Common myeloid progenitor, CD34-positive (primary cell): ENCODE data around the gene PCDH9.

Experiments
- CTCF ChIA-PET: fragments of 350-600 bp; sonication (Branson Sonifier 250); formaldehyde crosslinking; loops from one replicate; lab custom pipeline; 2021; ENCODE audit warnings: antibody characterized with exemption; lab: Charles Lee
- POLR2A ChIA-PET: fragments of 350-600 bp; sonication (Branson Sonifier 250); formaldehyde crosslinking; loops from one replicate; lab custom pipeline; 2021; ENCODE audit warnings: antibody characterized with exemption; lab: Charles Lee
- DNase-seq, 3 donors: peaks; one replicate each; pipeline versions ENCODE4 v3.0.0 to v3.0.0-alpha.2; 2013
- H3K27ac ChIP-seq, 2 experiments: 1 replicate in 1 of 2; 2 replicates in 1 of 2; pipeline ENCODE4 v1.7.0; 2013; ENCODE audit warnings: inconsistent platforms in 2 of 2, low read length in 2 of 2, mild to moderate bottlenecking in 2 of 2, low read depth in 1 of 2, moderate library complexity in 1 of 2; ENCODE audit not compliant: severe bottlenecking in 2 of 2, insufficient read depth in 1 of 2, poor library complexity in 1 of 2
- H3K27me3 ChIP-seq, 5 experiments: replicated peaks in 2 of 5; 1 replicate in 3 of 5; 2 replicates in 2 of 5; pipeline versions ENCODE4 v1.6.1 to v1.7.0; 2013; ENCODE audit warnings: low read length in 4 of 5, mild to moderate bottlenecking in 2 of 5, moderate library complexity in 2 of 5, inconsistent platforms in 1 of 5; ENCODE audit not compliant: insufficient read depth in 5 of 5, control insufficient read depth in 4 of 5
- H3K36me3 ChIP-seq, 4 experiments: 1 replicate in 2 of 4; 2 replicates in 2 of 4; pipeline versions ENCODE4 v1.6.1 to v1.7.0; 2013; ENCODE audit warnings: low read length in 3 of 4, control low read depth in 1 of 4, mild to moderate bottlenecking in 1 of 4; ENCODE audit not compliant: control insufficient read depth in 4 of 4, insufficient read depth in 4 of 4
- H3K4me1 ChIP-seq, 4 experiments: 1 replicate in 3 of 4; 2 replicates in 1 of 4; pipeline versions ENCODE4 v1.6.1 to v1.7.1; 2013; ENCODE audit warnings: low read length in 3 of 4, mild to moderate bottlenecking in 3 of 4, control low read depth in 1 of 4, inconsistent platforms in 1 of 4, moderate library complexity in 1 of 4; ENCODE audit not compliant: control insufficient read depth in 4 of 4, insufficient read depth in 4 of 4; ENCODE audit errors: control extremely low read depth in 1 of 4
- H3K4me3 ChIP-seq, 7 experiments: 1 replicate in 4 of 7; 2 replicates in 3 of 7; pipeline versions ENCODE4 v1.5.1 to v1.7.0; 2013; ENCODE audit warnings: mild to moderate bottlenecking in 7 of 7, low read length in 6 of 7, moderate library complexity in 6 of 7, inconsistent platforms in 2 of 7, low read depth in 2 of 7, control low read depth in 1 of 7; ENCODE audit not compliant: insufficient read depth in 4 of 7, control insufficient read depth in 1 of 7; ENCODE audit errors: extremely low read depth in 1 of 7
- H3K9me3 ChIP-seq, 5 experiments: 1 replicate in 4 of 5; 2 replicates in 1 of 5; pipeline versions ENCODE4 v1.6.1 to v1.7.1; 2013; ENCODE audit warnings: low read length in 4 of 5, mild to moderate bottlenecking in 2 of 5, inconsistent platforms in 1 of 5, low read depth in 1 of 5, moderate library complexity in 1 of 5; ENCODE audit not compliant: control insufficient read depth in 4 of 5, insufficient read depth in 2 of 5; ENCODE audit errors: control extremely low read depth in 1 of 5
- WGBS: methylation state at CpG from one replicate; pipeline ENCODE4 v1.1.5; 2013; ENCODE audit not compliant: insufficient coverage; 5-methylcytosine and 5-hydroxymethylcytosine counted together

PCDH9 gene

GRCh38 chr13:67070306-67070705 lies 159.8 kb downstream of the PCDH9 start:
- no peaks in the 10 kb centered on the region for H3K9me3 ChIP-seq
- DNase-seq, result no peak
- no peaks in the 10 kb centered on the region for H3K27me3 ChIP-seq
- POLR2A ChIA-PET, result no interaction called here
- H3K4me3 ChIP-seq, result no peak overlapping the region
- H3K36me3 ChIP-seq, result no peaks in the 10 kb centered on the region
- CTCF ChIA-PET, result interaction anchor here (0.7 kb wide), 1 partner anchor 76 kb away, joined by 3 read pairs; no protein-coding TSS in a partner anchor
- H3K27ac ChIP-seq, result no peak overlapping the region
- H3K4me1 ChIP-seq, result peaks cover 0 to 4% (median 0%) of the 10 kb centered on the region in 4 experiments

GRCh38 chr13:67069117-67069767 lies 160.9 kb downstream of the PCDH9 start:
- ChIA-PET CTCF (no interaction called here), POLR2A (no interaction called here)
- no peak overlapping the region for H3K4me3 ChIP-seq
- H3K4me1 ChIP-seq, result peaks cover 0 to 4% (median 0%) of the 10 kb centered on the region in 4 experiments
- H3K27ac ChIP-seq, result no peak overlapping the region
- no peaks in the 10 kb centered on the region for H3K36me3 ChIP-seq
- H3K27me3 ChIP-seq, result no peaks in the 10 kb centered on the region
- 100% methylated on average over 2 of the region's 3 CpGs for WGBS
- no peak for DNase-seq
- no peaks in the 10 kb centered on the region for H3K9me3 ChIP-seq

GRCh38 chr13:67064920-67065319 lies 165.2 kb downstream of the PCDH9 start:
- H3K27ac ChIP-seq, result no peak overlapping the region
- POLR2A ChIA-PET, result no interaction called here
- no peak for DNase-seq
- H3K9me3 ChIP-seq, result no peaks in the 10 kb centered on the region
- no peaks in the 10 kb centered on the region for H3K27me3 ChIP-seq
- CTCF ChIA-PET, result no interaction called here
- H3K36me3 ChIP-seq, result no peaks in the 10 kb centered on the region
- WGBS, result no CpG with 5 or more reads among the region's 2 CpGs
- no peaks in the 10 kb centered on the region for H3K4me1 ChIP-seq
- H3K4me3 ChIP-seq, result no peak overlapping the region

- Histone ChIP-seq H3K36me3 (no peaks in the 10 kb centered on the region), H3K4me1 (no peaks in the 10 kb centered on the region), H3K27me3 (no peaks in the 10 kb centered on the region), H3K9me3 (no peaks in the 10 kb centered on the region), H3K4me3 (no peak overlapping the region), H3K27ac (no peak overlapping the region)
- ChIA-PET POLR2A (no interaction called here), CTCF (interaction anchor here (1.6 kb wide), 1 partner anchor 17 kb away, joined by 3 read pairs; no protein-coding TSS in a partner anchor)
- no CpG with 5 or more reads among the region's 3 CpGs for WGBS
- no peak for DNase-seq
Measured at GRCh38 chr13:67063036-67063435, 167.1 kb downstream of the PCDH9 start.

- H3K4me1 ChIP-seq, result no peaks in the 10 kb centered on the region
- no peak overlapping the region for H3K4me3 ChIP-seq
- H3K27me3 ChIP-seq, result no peaks in the 10 kb centered on the region
- ChIA-PET CTCF (interaction anchor here (1.6 kb wide), 1 partner anchor 16 kb away, joined by 3 read pairs; no protein-coding TSS in a partner anchor), POLR2A (no interaction called here)
- no peak for DNase-seq
- no peaks in the 10 kb centered on the region for H3K36me3 ChIP-seq
- no peak overlapping the region for H3K27ac ChIP-seq
- no peaks in the 10 kb centered on the region for H3K9me3 ChIP-seq
Measured at GRCh38 chr13:67062160-67062559, 168.0 kb downstream of the PCDH9 start.

- WGBS, result 80% methylated on average over 5 of the region's 5 CpGs
- ChIA-PET CTCF (no interaction called here), POLR2A (no interaction called here)
- Histone ChIP-seq H3K4me3 (no peak overlapping the region), H3K27me3 (no peaks in the 10 kb centered on the region), H3K4me1 (no peaks in the 10 kb centered on the region), H3K36me3 (no peaks in the 10 kb centered on the region), H3K9me3 (no peaks in the 10 kb centered on the region), H3K27ac (no peak overlapping the region)
- no peak for DNase-seq
Measured at GRCh38 chr13:67061750-67062149, 168.4 kb downstream of the PCDH9 start.

- H3K9me3 ChIP-seq, result no peaks in the 10 kb centered on the region
- no peaks in the 10 kb centered on the region for H3K36me3 ChIP-seq
- H3K27ac ChIP-seq, result no peak overlapping the region
- WGBS, result 100% methylated on average over 6 of the region's 8 CpGs
- no peak for DNase-seq
- no peaks in the 10 kb centered on the region for H3K27me3 ChIP-seq
- no peak overlapping the region for H3K4me3 ChIP-seq
- H3K4me1 ChIP-seq, result peaks cover 0 to 8% (median 8%) of the 10 kb centered on the region in 4 experiments
- POLR2A ChIA-PET, result no interaction called here
- CTCF ChIA-PET, result interaction anchor here (1.3 to 1.9 kb wide), 2 partner anchors 21 to 24 kb away, joined by 3 to 5 read pairs; no protein-coding TSS in a partner anchor
Measured at GRCh38 chr13:67052550-67053490, 177.3 kb downstream of the PCDH9 start.
